ENCODE measurements around the gene KITLG. TPM values are rescaled to one million over a fixed set of nuclear protein-coding genes. Genes with fewer than 3 reads are reported as not detected.

Gene KITLG
- total and polyA plus RNA-seq, 12 donors, result 3.6 to 20.5 (median 8.6) TPM

GRCh38 chr12:88519802-88520435 is 60.4 kb downstream of the KITLG start:
- intact Hi-C loops (cut with DNase I), result loop anchor here in 1 of 10 donors (10.0 kb wide), 1 partner anchor 55 kb away; no protein-coding TSS in a partner anchor
- 34 to 40% methylated on average over 3 of the region's 3 CpGs for WGBS, 2 donors
- DNase-seq, result no peak
- peaks cover 0 to 26% (median 5%) of the 10 kb centered on the region in 9 donors for H3K4me1 ChIP-seq
- TF ChIP-seq CTCF (IDR thresholded peaks at IDR 0.05), result no peak
- H3K9me3 ChIP-seq, result no peaks in the 10 kb centered on the region
- no peak overlapping the region for H3K4me3 ChIP-seq
- peak in 2 of 8 donors; percentile 29 to 34 for ATAC-seq
- H3K27ac ChIP-seq, result peak overlapping the region in 3 of 10 donors; percentile 1 to 26 (median 2)
- H3K27me3 ChIP-seq, result no peaks in the 10 kb centered on the region
- peaks cover 0 to 54% (median 0%) of the 10 kb centered on the region in 9 donors for H3K36me3 ChIP-seq

GRCh38 chr12:88518863-88519403 is 61.3 kb downstream of the KITLG start:
- WGBS, 2 donors, result 69 to 77% methylated on average over 5 of the region's 5 CpGs
- DNase-seq, result no peak
- H3K36me3 ChIP-seq, result peaks cover 0 to 62% (median 0%) of the 10 kb centered on the region in 9 donors
- H3K27me3 ChIP-seq, result no peaks in the 10 kb centered on the region
- no peak overlapping the region for H3K4me3 ChIP-seq
- TF ChIP-seq CTCF (IDR thresholded peaks at IDR 0.05), result no peak
- H3K4me1 ChIP-seq, result peaks cover 0 to 26% (median 5%) of the 10 kb centered on the region in 9 donors
- ATAC-seq, result peak in 1 of 8 donors; percentile 35
- intact Hi-C loops (cut with DNase I), result no loop called here
- no peaks in the 10 kb centered on the region for H3K9me3 ChIP-seq
- H3K27ac ChIP-seq, result peak overlapping the region in 1 of 10 donors; percentile 1

- Histone ChIP-seq H3K4me1 (peaks cover 0 to 26% (median 5%) of the 10 kb centered on the region in 9 donors), H3K9me3 (no peaks in the 10 kb centered on the region), H3K36me3 (peaks cover 0 to 49% (median 0%) of the 10 kb centered on the region in 9 donors), H3K4me3 (no peak overlapping the region), H3K27me3 (no peaks in the 10 kb centered on the region), H3K27ac (no peak overlapping the region)
- ATAC-seq, result no peak
- intact Hi-C loops (cut with DNase I), result no loop called here
- DNase-seq, result no peak
- no peak for TF ChIP-seq CTCF (IDR thresholded peaks at IDR 0.05)
Measured at GRCh38 chr12:88516811-88517210, 63.5 kb downstream of the KITLG start.

GRCh38 chr12:88510843-88511242 is 69.4 kb downstream of the KITLG start:
- WGBS, 2 donors, result 96 to 97% methylated on average over 3 of the region's 3 CpGs
- Histone ChIP-seq H3K36me3 (peaks cover 0 to 42% (median 0%) of the 10 kb centered on the region in 9 donors), H3K27me3 (no peaks in the 10 kb centered on the region), H3K27ac (no peak overlapping the region), H3K4me1 (no peaks in the 10 kb centered on the region), H3K9me3 (no peaks in the 10 kb centered on the region), H3K4me3 (no peak overlapping the region)
- TF ChIP-seq CTCF (IDR thresholded peaks at IDR 0.05), result no peak
- intact Hi-C loops (cut with DNase I), result no loop called here
- DNase-seq, result no peak
- no peak for ATAC-seq

Data from heart right ventricle (tissue), 16 donors.